HG03196 (cell line): ENCODE measurements around the gene TMEM209.

ENCODE experiments used
- ATAC-seq: cut with Tn5 transposase; IDR thresholded peaks from one replicate; pipeline ENCODE4 v1.9.1; 2021; ENCODE audit not compliant: unreplicated experiment

TMEM209 gene

GRCh38 chr7:130145424-130146100, 59.6 kb downstream of the TMEM209 start:
- no peak for ATAC-seq

DNA sequence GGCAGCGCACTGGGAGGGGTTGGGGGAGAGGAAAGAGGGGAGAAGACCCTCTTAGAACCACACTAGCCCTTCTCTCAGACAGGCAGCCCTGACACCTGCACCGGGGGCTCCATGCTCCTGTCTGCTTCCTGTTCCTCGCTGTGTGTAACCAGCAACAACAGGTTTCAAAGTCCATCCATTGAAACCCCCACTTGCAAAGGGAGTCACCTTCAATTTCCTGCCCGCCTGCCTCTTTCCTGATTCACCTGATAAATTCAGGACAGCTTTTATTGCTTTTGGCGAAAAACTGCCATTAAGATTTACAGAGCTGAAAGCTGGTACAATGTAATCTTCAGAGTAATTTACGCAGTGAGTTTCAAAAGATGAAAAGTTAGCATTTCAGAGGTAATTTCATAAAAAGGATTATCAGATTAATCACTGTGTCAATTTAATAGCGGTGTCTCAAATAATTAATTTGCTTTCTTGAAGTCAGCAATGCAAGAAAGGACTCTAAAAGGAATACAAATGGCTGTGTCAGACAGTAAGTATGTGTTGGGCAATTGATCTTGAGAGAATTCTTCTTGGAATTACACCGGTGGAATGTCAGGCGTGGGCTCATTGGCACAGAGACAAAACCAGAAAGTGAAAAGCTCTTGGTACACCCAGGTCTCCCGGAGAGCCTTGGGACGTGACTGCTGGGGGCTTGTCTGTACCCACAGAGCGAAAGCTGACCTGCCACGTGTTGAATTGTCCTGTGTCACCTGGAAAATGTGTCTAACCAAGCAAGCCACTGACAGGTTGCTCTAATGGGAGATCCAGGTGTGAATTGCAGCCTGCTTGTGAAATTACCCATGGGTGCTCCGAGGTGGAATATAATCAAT, 60.7 kb downstream of the TMEM209 start:
- ATAC-seq: no peak

DNA sequence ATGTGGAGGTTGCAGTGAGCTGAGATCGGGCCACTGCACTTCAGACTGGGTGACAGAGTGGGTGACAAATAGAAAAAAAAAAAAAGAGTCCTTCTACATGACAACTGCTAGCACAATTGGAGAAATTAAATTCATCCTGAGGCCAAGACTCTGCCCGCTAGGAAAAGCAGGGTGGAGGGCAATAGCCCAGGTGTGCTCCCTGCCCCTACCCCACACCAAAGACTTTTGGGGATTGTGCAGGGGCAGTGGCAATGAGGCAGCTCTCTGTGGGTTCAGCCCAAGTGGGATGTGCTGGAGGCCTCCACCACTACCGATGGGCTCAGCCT, 61.3 kb downstream of the TMEM209 start:
- ATAC-seq: no peak

GRCh38 chr7:130143334-130143732, 61.9 kb downstream of the TMEM209 start:
- no peak for ATAC-seq

DNA sequence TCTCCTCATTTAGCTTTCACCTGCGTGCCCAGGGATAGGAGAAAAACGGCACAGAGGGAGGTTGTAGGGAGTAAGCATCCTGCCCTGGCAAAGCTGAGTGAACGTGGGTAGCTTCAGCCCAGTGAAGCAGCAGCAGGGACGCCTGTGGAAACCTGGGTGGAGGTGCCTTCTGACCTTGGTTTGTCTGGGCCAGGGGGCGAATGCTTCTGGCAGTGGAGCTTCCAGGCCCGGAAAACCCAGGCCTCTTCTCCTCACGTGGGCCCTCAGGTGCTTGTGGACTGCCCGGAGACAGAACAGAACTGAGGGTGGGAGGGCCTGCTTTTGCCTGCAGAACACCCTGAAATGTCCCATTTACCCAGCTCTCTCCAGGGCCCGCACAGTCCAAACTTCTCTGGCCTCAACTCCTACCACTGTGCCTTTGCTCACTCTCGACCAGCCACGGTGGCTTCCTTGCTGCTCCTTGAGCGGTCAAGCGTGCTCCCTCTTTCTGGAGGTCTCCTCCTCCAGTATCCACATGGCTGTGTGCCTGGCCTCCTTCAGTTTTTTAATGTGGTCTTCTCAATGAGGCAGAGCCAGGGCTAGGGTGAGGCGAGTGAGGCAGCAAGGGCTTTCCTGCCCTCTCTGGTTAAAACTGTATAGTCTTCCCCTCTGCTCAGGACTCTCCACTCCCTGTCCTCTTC, 62.4 kb downstream of the TMEM209 start:
- ATAC-seq: no peak

GRCh38 chr7:130141884-130142653, 63.1 kb downstream of the TMEM209 start:
- no peak for ATAC-seq

GRCh38 chr7:130141161-130141883, 63.9 kb downstream of the TMEM209 start:
- ATAC-seq: no peak

GRCh38 chr7:130140551-130141160, 64.5 kb downstream of the TMEM209 start:
- no peak for ATAC-seq

- no peak for ATAC-seq
Observed at GRCh38 chr7:130139193-130139960, 65.8 kb downstream of the TMEM209 start.

- no peak for ATAC-seq
Observed at GRCh38 chr7:130137207-130137606, 68.0 kb downstream of the TMEM209 start.

DNA sequence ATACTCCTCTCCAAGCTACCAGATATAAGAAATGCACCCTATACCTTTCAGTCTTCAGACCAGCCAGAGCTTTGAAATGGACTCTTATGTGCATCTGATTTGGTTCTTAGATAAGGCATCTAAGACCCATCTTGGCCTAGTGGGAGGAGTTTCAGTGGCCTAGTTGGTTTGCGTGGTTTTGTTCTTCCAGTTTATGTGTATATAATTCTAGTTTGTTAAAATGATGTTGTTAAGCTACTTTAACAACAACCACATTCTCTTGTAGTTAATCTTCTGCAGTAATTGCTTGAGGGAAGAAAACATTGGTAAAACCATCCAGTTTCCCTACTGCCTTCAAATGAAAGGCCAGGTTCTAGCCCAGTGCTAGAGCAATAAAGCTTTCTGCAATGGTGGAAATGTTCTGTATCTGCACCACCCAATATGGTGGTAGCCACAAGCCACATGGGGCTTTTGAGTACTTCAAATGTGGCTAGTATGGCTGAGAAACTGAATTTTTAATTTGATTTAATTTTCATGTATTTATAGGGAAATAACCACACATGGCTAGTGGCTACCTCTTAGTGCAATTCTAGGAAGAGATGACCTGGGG, 68.5 kb downstream of the TMEM209 start:
- ATAC-seq: no peak

DNA sequence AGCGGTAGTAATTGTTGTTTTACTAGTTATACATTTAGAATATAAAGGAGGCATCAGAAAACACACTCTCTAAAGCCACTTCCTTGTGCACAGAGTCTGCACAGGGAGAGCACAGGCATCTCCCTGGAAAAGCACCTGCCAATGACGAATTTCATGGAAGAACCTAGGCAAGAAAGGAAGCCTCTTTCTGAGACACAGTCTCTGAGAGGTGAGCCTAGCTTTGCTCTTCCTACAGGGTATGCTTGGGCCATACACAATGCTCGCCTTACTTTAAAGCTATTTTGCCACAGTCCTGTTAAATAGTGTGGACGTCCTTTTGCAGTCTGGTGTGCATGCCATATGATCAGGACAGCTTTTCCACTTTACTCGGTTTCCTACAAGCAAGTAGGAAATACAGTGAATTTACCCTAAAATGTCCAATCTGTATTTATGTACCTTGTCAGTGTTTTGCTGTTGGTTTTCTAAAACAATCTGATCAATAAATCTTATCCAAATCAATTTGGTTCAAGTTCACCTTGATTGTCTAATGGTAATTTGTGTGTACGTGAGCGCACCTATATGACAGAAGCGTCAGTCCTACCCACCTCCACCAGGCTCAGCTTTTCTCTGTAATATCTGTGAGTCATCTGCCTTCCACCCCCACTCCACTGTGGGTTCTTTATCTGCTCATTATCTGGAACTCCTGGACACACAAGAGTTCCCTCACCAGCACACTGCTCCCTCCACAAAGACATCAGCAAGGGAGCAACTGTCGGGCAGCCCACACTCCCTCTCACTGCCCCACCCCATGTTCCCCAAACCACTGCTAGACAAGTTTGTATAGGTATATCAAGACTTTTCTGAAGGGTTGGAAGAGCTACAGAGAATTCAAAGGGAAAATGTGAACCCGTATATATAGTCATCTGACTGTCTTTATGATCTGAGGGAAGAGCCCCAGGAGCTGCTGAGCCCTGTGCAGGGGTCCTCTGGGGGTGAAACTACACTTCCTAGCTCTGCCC, 69.7 kb downstream of the TMEM209 start:
- ATAC-seq: no peak

DNA sequence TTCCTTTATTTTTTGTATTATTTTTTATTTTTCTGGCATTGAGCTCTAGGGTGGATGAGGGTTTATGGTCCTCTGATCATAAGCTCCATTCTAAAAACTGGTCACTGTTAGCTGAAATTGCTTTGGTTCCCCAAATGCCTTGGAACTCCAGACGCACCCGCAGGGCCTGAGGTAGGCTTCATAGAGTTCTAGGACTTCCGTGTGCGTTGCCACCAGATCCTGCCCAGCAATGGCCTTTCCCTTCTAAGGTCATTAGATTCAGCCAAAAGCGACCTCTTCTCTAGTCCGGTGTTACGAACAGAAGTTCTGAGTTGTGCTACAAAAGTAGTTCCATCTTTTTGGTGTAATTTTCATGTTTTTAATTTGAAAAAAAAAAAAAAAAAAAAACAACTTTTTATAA, 70.5 kb downstream of the TMEM209 start:
- no peak for ATAC-seq

- ATAC-seq: no peak
Observed at GRCh38 chr7:130134106-130134636, 71.0 kb downstream of the TMEM209 start.

GRCh38 chr7:130133029-130133782, 72.0 kb downstream of the TMEM209 start:
- no peak for ATAC-seq

GRCh38 chr7:130131964-130132875, 73.0 kb downstream of the TMEM209 start:
- no peak for ATAC-seq
